Testis (tissue), 3 donors: ENCODE data around the gene COL23A1. TPM values are rescaled to one million over a fixed set of nuclear protein-coding genes. Genes with fewer than 3 reads are reported as not detected.
"Not testable (repeated sequence)": the region's sequence is repeated elsewhere in the genome, so short reads cannot be mapped to it uniquely, and the experiment has no call there.

Source experiments
- DNase-seq: peaks from one replicate; pipeline ENCODE4 v3.0.0-alpha.2; 2019
- H3K27ac ChIP-seq, 2 donors: fragments of 200-600 bp; sonication (generic); one replicate each; pipeline ENCODE4 v1.5.1; 2019
- H3K27me3 ChIP-seq: fragments of 200-600 bp; sonication (generic); one replicate; pipeline ENCODE4 v1.5.1; 2019
- H3K36me3 ChIP-seq: fragments of 200-600 bp; sonication (generic); one replicate; pipeline ENCODE4 v1.5.1; 2017; ENCODE audit warnings: low read depth; ENCODE audit errors: missing control alignments
- H3K4me1 ChIP-seq: fragments of 200-600 bp; sonication (generic); one replicate; pipeline ENCODE4 v1.5.1; 2019
- H3K4me3 ChIP-seq, 2 donors: fragments of 200-600 bp; sonication (generic); one replicate each; pipeline ENCODE4 v1.5.1; 2017 to 2019
- H3K9me3 ChIP-seq: fragments of 200-600 bp; sonication (generic); one replicate; pipeline ENCODE4 v1.5.1; 2017
- POLR2A ChIP-seq: fragments of 450-650 bp; IDR thresholded peaks from one replicate; pipeline ENCODE4 v1.6.1; 2017; ENCODE audit warnings: antibody characterized with exemption, mild to moderate bottlenecking, moderate library complexity
- WGBS, 2 donors: methylation state at CpG; one replicate each; pipeline ENCODE4 v1.1.5; 2018; 5-methylcytosine and 5-hydroxymethylcytosine counted together
- intact Hi-C: fragments of 100-400 bp; cut with DNase I; formaldehyde crosslinking; loops from one replicate; pipeline ENCODE4 v1.15.1; 2023; ENCODE audit warnings: low total_unique reads
- polyA plus RNA-seq: library from polyadenylated mRNA; stranded (reverse); fragments of 350-450 nt; fragmentation: Illumina TruSeq; extraction: RNeasy Lipid Tissue Mini Kit (QIAGEN cat#74804); gene quantifications from one replicate; pipeline ENCODE4 v1.2.3, GENCODE V29; 2014; ENCODE audit warnings: low read depth, low replicate concordance; ENCODE audit not compliant: insufficient read depth
- total RNA-seq, 2 donors: library from RNA; depleted of rRNA; stranded (reverse); fragments of >200 nt; gene quantifications; one replicate each; pipeline ENCODE4 v1.2.3, GENCODE V29; 2016
- TF ChIP-seq, protein P1 (sequence below), 3 experiments: fragments of 450-650 bp in 2 of 3; fragments of 200-600 bp in 1 of 3; sonication (generic) in 1 of 3; IDR thresholded peaks; one replicate each; pipeline ENCODE4 v1.5.1; 2016 to 2019; ENCODE audit warnings: antibody characterized with exemption in 3 of 3, mild to moderate bottlenecking in 2 of 3, moderate library complexity in 1 of 3

COL23A1 gene
- total and polyA plus RNA-seq, 3 donors from 2014 or later: 4.3 to 5.5 (median 5.0) TPM

GRCh38 chr5:178487911-178488600 lies 102.1 kb downstream of the COL23A1 start:
- TF ChIP-seq POLR2A: no peak
- TF ChIP-seq, protein P1, sequence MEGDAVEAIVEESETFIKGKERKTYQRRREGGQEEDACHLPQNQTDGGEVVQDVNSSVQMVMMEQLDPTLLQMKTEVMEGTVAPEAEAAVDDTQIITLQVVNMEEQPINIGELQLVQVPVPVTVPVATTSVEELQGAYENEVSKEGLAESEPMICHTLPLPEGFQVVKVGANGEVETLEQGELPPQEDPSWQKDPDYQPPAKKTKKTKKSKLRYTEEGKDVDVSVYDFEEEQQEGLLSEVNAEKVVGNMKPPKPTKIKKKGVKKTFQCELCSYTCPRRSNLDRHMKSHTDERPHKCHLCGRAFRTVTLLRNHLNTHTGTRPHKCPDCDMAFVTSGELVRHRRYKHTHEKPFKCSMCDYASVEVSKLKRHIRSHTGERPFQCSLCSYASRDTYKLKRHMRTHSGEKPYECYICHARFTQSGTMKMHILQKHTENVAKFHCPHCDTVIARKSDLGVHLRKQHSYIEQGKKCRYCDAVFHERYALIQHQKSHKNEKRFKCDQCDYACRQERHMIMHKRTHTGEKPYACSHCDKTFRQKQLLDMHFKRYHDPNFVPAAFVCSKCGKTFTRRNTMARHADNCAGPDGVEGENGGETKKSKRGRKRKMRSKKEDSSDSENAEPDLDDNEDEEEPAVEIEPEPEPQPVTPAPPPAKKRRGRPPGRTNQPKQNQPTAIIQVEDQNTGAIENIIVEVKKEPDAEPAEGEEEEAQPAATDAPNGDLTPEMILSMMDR (IDR thresholded peaks at IDR 0.05): no peak
- Histone ChIP-seq H3K9me3 (no peaks in the 10 kb centered on the region), H3K27me3 (no peaks in the 10 kb centered on the region), H3K4me3 (no peak overlapping the region), H3K4me1 (no peaks in the 10 kb centered on the region), H3K27ac (no peak overlapping the region), H3K36me3 (no peaks in the 10 kb centered on the region)
- DNase-seq: no peak
- intact Hi-C loops: no loop called here
- 82 to 88% methylated on average over 9 of the region's 9 CpGs for WGBS, 2 donors

- DNase-seq, H3K9me3 ChIP-seq, H3K27me3 ChIP-seq, H3K4me3 ChIP-seq, intact Hi-C loops, H3K4me1 ChIP-seq, H3K36me3 ChIP-seq, H3K27ac ChIP-seq: not testable (repeated sequence)
- WGBS, 2 donors: 83 to 88% methylated on average over 10 of the region's 10 CpGs
Measured at GRCh38 chr5:178486878-178487512, 103.2 kb downstream of the COL23A1 start.

- peak; percentile 21 for DNase-seq
- H3K27me3 ChIP-seq: no peaks in the 10 kb centered on the region
- H3K4me3 ChIP-seq: no peak overlapping the region
- H3K4me1 ChIP-seq: no peaks in the 10 kb centered on the region
- 36 to 40% methylated on average over 17 of the region's 17 CpGs for WGBS, 2 donors
- no peak overlapping the region for H3K27ac ChIP-seq
- no peak for TF ChIP-seq POLR2A
- TF ChIP-seq, protein P1 (IDR thresholded peaks at IDR 0.05): no peak
- H3K36me3 ChIP-seq: no peaks in the 10 kb centered on the region
- H3K9me3 ChIP-seq: no peaks in the 10 kb centered on the region
- intact Hi-C loops: no loop called here
Measured at GRCh38 chr5:178486239-178486641, 104.0 kb downstream of the COL23A1 start.

GRCh38 chr5:178483620-178484019 lies 106.6 kb downstream of the COL23A1 start:
- intact Hi-C loops: no loop called here
- Histone ChIP-seq H3K27ac (no peak overlapping the region), H3K4me3 (no peak overlapping the region), H3K9me3 (no peaks in the 10 kb centered on the region), H3K4me1 (no peaks in the 10 kb centered on the region), H3K36me3 (no peaks in the 10 kb centered on the region), H3K27me3 (no peaks in the 10 kb centered on the region)
- no peak for TF ChIP-seq POLR2A
- TF ChIP-seq, protein P1 (IDR thresholded peaks at IDR 0.05): no peak
- peak; percentile 31 for DNase-seq
- 67 to 78% methylated on average over 9 of the region's 9 CpGs for WGBS, 2 donors

GRCh38 chr5:178479261-178479660 lies 110.9 kb downstream of the COL23A1 start:
- Histone ChIP-seq H3K27ac (no peak overlapping the region), H3K9me3 (no peaks in the 10 kb centered on the region), H3K27me3 (no peaks in the 10 kb centered on the region), H3K4me1 (no peaks in the 10 kb centered on the region), H3K4me3 (no peak overlapping the region), H3K36me3 (no peaks in the 10 kb centered on the region)
- no peak for TF ChIP-seq POLR2A
- TF ChIP-seq, protein P1 (IDR thresholded peaks at IDR 0.05): no peak
- DNase-seq: no peak
- intact Hi-C loops: no loop called here
- 88 to 91% methylated on average over 9 of the region's 9 CpGs for WGBS, 2 donors
